OCI-M2 (cell line): ENCODE results near the gene SAMD4A.
"Not testable (repeated sequence)": the region's sequence is repeated elsewhere in the genome, so short reads cannot be mapped to it uniquely, and the experiment has no call there.

ENCODE experiments used
- DNase-seq: peaks from one replicate; lab custom pipeline; 2025; ENCODE audit not compliant: unreplicated experiment; lab: John Stamatoyannopoulos, UW

The SAMD4A gene

GRCh38 chr14:54792288-54792687 lies 225.4 kb downstream of the SAMD4A start:
- DNase-seq = no peak

- DNase-seq = no peak
Observed at GRCh38 chr14:54794159-54794558, 227.2 kb downstream of the SAMD4A start.

DNA sequence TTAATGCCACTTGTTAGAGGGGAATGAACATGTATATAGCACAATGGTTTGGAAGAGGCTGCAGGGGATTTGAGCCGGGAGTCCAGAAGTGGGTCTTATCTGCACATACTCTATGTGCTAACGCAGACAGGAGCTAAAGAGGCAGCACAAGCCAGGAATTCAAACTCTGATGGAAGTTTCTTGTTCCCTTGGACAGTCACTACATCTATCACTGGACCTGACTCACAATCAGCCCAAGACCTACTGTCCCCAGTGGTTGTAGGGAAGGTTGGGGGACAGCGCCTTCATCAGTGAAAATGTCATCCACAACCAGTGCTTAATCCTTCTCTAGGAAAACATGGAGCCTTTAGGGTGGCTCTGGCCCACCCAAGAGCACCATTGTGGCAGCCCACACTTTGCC lies 227.9 kb downstream of the SAMD4A start:
- no peak for DNase-seq

- no peak for DNase-seq
Observed at GRCh38 chr14:54796961-54797360, 230.0 kb downstream of the SAMD4A start.

DNA sequence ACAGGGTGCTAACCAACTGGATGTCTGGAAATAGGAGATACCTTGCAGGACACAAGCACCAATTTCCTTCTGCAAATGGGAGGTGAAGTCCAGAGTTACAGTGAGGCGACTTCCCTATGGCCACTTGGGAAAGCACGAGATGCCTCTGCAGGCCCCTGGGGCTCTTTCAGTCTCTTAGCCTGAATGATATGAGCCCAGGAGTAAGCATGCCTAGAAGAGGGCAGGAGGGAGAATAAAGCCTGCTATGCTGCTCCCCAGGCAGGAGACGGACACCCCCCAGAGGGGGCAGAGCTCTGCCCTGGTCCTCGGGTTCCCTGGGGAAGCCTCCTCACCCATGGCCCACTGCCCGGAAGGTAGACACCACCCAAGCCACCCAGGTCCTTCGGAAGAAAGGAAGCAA lies 230.6 kb downstream of the SAMD4A start:
- DNase-seq = no peak

- no peak for DNase-seq
Observed at GRCh38 chr14:54797986-54798385, 231.1 kb downstream of the SAMD4A start.

DNA sequence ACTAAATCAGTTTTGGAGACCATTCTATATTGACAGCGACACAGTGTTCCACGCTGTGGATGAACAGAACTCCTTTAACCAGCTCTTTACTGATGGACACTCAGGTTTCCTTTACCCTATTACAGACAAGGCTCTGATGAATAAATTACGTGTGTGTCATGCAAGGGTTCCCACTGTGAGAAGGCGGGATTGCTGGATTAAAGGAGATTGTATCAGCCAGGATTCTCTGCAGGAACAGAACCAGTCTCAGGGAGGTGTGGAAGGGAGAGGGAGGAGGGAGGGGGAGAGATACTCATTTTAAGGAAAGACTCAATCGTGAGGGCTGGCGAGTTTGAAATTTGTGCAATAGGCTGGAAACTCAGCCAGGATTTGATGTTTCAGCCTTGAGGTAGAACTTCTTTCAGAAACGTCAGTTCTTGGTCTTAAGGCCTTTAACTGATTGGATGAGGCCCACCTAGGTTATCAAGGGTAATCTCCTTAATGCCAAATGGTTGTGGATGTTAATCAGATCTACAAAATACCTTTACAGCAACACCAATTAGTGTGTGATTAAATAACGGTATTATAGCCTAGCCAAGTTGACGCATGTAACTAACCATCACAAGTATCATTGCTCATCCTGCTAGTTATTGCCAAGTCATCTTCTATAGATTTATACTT lies 231.7 kb downstream of the SAMD4A start:
- DNase-seq = no peak

DNA sequence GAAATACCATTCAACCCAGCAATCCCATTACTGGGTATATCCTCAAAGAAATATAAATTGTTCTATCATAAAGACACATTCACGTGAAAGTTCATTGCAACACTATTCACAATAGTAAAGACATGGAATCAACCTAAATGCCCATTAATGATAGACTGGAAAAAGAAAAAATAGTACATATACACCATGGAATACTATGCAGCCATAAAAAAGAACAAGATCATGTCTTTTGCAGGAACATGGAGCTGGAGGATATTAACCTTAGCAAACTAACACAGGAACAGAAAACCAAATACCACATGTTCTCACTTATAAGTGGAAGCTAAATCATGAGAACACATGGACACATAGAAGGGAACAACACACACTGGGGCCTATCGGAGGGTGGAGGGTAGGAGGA lies 234.6 kb downstream of the SAMD4A start:
- DNase-seq = not testable (repeated sequence)

GRCh38 chr14:54803396-54803795 lies 236.5 kb downstream of the SAMD4A start:
- no peak for DNase-seq

- DNase-seq = no peak
Observed at GRCh38 chr14:54803926-54804537, 237.1 kb downstream of the SAMD4A start.

- DNase-seq = no peak
Observed at GRCh38 chr14:54804538-54805041, 237.7 kb downstream of the SAMD4A start.

- no peak for DNase-seq
Observed at GRCh38 chr14:54805070-54805444, 238.1 kb downstream of the SAMD4A start.

GRCh38 chr14:54805445-54806322 lies 238.8 kb downstream of the SAMD4A start:
- peak; percentile 75 for DNase-seq

DNA sequence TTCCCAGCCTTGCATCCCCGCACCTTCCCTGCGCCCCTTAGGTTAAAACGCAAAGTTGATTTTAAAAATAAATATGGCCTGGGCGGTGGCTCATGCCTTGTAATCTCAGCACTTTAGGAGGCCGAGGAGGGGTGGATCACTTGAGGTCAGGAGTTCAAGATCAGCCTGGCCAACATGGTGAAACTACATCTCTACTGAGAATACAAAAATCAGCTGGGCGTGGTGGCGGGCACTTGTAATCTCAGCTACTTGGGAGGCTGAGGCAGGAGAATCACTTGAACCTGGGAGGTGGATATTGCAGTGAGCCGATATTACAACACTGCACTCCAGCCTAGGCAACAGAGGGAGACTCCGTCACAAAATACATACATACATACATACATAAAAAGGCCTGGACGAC lies 239.7 kb downstream of the SAMD4A start:
- DNase-seq = no peak

GRCh38 chr14:54807428-54807827 lies 240.5 kb downstream of the SAMD4A start:
- DNase-seq = no peak

GRCh38 chr14:54807881-54808280 lies 241.0 kb downstream of the SAMD4A start:
- DNase-seq = no peak

DNA sequence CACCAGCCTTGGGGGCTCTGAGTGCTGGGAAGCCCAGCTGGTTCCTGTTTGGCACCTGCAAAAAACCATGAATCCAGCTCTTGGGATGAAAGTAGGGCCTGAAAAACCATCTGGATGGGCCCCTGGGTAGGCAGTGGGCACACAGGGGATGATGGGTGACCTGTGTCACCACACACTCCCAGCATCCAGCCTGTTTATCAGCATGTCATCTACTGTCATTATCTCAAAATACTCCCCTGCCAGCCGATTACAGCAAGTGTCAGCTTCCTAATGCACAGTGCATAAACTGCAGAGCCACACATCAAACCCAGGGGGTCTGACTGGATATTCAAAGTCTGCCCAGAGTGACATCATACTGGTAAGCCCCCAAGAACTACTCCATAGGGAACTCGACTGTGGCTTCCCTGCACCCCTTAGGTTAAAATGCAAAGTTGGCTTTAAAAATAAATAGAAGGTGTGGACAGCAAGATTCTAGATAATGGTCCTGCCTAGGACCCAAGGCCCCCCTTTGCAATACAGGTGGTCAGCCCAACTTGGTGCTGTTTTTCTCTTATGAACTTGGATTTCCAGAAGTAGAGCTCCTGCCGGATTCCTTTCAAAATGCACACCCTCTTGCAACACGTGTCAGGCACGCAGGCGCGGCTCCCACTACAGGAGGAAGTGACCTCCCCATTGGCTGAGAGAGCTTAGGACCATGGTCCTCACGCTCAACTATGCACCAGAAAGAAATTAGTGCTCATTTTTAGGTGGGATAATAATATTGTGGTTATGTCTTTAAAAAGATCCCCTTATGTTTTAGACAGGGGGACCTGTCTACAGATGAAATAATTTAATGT lies 241.6 kb downstream of the SAMD4A start:
- no peak for DNase-seq

GRCh38 chr14:54809767-54810166 lies 242.8 kb downstream of the SAMD4A start:
- DNase-seq = no peak

DNA sequence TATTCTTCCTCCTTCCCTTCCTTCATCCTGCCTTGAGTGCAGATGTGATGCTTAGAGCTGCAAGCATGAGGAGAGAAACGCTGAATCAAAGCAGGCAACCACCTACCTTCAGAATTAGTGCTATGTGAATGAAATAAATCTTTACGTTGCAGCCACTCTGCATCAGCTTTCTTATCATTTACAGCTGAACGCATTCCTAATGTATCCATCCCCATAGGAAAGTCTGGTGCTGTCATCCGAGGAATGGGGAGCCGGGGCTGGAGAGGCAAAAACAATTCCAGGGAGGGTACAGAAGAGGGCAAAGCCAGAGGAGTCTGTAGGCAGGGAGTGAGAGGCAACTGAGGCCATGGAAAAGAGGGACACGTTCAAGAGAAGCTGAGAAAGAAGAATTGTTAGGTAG lies 245.7 kb downstream of the SAMD4A start:
- no peak for DNase-seq

GRCh38 chr14:54813081-54813480 lies 246.2 kb downstream of the SAMD4A start:
- DNase-seq = no peak

- DNase-seq = no peak
Observed at GRCh38 chr14:54814076-54814475, 247.1 kb downstream of the SAMD4A start.
